GM21576 (cell line): ENCODE measurements around the gene ACKR1.

Experiments
- ATAC-seq: cut with Tn5 transposase; IDR thresholded peaks from one replicate; pipeline ENCODE4 v1.9.1; 2021; ENCODE audit warnings: mild to moderate bottlenecking, moderate library complexity; ENCODE audit not compliant: unreplicated experiment

ACKR1 gene

DNA sequence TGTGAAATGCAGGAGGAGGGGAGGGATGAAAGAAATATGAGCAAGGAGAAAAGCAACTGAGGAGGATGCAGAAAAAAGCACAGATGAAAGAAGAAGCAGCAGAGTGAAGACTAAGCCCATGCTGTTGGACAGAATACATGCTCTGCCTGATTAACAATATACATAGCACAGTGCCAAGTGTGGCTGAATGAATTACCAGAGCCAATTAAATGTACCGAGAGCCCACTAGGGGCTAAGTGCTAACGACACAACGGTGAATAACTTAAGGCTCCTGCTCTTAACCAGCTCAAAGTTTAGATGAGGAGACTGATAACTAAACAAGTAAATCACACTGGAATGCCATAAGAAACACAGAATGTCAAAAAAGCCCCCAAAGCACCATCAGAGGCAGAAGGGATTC, 17.6 kb upstream of the ACKR1 start:
- no peak for ATAC-seq

DNA sequence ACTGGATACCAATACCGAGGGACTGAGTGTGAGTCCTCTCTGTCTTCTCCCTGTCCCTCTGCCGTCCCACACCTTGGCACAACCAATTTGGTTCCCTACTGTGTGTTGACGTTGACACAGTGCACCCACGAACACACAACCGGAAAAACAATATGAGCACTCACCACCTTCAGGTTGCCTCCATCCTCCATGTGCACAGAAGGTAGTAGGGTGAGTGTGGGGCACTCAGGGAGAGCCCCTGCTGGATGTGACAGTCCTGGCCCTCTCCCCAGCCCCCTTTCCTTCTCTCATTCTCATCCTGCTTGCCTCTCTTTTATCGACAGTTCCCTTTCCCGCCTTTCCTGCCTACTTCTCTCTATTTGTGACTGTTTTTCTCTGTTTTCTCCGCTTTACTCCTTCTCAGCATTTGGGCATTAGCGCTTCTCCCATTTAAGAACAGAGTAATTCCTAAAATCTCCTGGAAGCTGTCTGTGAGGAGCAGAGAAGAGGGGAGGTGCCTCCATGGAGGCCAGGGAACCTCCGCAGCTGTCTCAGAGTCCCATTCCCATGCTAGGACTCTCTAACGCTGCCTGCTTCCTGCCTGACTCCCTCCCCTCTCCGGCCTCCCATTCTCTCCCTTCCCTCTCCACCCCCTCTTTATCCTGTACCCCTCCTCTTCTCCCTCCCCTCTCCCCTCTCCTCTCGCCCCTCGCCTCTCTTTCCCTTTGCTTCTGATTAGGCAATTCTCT, 16.9 kb upstream of the ACKR1 start:
- ATAC-seq: no peak

GRCh38 chr1:159188375-159188788, 16.3 kb upstream of the ACKR1 start:
- ATAC-seq: peak; percentile 72

GRCh38 chr1:159190441-159190840, 14.2 kb upstream of the ACKR1 start:
- ATAC-seq: no peak

DNA sequence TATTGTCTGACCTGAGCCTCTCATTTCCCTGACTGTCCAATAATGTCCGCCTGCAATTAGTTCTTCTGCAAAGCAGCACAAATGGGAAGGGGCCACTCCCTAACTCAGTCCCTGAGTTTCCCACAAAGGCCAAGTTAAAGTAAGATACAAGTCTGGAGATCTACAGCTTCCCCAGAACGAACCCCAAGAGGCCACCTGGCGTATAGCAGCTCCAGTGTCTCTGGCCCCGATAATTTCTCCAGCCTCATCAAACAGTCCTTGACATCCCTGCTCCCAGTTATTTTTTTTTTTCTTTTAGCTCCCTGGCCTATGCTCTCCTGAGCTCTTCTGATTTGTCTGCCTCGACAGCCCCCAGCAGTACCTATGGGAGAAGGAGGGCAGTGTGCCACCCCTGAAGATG, 8.1 kb upstream of the ACKR1 start:
- ATAC-seq: no peak

DNA sequence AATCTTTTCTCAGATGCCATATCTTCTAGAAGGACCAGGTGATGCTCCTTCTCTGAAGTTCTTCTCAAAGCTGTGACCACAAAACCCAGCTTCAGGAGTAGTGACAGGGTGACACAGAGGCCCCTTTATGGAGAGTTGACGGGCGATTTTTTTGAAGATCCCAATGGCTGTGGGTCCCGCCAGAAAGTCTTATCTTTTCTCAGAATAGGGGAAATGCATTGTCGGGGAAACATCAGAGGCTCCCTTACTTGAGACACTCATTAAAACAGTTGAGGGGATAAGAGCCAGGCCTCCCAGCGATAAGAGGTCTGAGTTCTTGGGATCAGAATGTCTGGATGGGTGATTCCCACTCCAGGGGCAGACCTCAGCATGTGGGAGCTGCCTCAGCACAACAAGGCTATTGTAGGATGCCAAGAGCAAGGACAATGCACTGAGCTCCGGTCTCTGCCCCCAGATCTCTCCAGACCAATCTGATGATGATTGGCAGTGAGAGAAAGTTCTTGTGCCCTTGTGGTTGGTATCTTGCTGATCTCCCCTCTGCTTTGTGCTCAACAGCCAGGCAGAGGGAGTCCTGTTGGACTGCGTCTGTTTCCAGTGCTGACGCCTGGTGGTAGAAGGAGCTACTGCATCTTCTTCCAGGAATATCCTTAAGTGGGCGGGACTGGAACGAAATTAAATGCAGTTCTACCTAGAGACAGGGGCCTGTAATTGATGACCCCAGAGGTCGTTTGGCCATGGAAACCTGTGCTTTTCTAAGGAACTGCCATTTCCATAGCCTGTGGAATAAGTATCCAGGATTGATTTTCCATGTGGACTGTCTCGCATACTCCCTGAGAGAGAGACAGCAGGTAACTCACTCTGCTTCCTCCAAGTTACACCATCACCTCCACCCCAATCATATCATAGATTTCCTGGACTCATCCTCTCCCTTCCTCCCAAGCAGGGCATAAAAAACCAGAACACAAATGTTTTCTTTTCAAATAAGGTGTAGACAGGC, 6.8 kb upstream of the ACKR1 start:
- peak; percentile 66 for ATAC-seq

DNA sequence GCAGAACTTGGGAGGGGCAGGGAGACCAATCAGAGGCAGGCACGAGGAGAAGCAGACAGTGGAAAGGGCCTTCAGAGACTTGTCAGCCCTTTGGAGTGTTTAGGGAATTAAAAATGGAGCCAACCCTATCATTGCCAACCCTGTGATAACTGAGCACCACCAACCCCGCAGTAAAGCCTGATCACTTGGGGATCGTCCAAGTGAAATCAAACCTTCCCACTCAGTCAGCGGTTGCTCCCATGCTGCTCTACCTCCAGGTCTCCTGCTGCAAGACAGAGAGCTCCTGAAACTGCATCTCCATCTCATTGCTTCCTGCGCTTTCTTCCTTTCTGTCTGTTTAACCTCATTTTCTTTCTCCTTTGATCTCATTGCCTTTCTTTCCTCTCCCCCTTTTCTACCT, 4.8 kb upstream of the ACKR1 start:
- no peak for ATAC-seq

DNA sequence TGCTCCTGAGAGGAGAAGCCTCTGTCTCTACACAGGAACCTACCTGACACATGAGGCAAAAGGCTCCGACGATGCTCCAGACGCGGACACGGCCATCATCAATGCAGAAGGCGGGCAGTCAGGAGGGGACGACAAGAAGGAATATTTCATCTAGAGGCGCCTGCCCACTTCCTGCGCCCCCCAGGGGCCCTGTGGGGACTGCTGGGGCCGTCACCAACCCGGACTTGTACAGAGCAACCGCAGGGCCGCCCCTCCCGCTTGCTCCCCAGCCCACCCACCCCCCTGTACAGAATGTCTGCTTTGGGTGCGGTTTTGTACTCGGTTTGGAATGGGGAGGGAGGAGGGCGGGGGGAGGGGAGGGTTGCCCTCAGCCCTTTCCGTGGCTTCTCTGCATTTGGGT, 3.9 kb upstream of the ACKR1 start:
- no peak for ATAC-seq

DNA sequence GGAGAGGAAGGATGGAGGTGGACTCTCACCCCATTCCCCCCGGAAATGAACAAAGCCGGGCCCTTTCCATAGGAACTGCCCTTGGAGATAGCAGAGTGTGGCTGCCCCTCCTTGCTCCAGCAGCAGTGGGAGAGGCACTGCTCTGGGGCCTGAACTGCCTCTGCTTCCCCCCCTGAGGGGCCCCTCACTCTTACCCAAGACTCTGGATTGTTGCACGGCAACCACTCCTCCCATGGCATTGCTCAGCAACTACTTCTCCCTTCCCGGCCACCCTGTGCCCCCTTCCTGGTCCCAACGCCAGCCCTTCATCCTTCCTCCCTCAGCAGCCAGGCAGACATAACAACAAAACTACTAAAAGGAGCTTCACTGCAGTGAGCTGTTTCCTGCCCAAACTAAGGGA, 3.0 kb upstream of the ACKR1 start:
- ATAC-seq: no peak

DNA sequence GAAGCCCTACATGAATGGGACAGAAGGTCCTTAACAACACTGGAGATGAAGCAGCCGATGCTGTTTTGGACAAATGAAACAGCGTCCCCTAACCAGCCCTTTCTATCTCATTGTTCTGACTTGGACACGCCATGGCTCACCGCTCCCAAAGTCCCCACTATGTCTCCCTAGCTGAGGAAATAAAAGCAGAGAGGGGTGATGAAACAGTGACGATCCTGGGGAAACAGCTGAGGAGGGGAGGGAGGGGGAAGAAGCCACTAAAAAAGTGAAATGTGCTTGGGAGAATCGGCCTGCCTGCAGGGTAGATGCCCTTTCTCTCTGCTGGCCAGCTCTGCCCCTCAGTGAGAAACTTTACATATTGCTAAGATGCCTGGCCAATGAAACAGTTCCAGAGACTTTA, 1.1 kb upstream of the ACKR1 start:
- no peak for ATAC-seq

- no peak for ATAC-seq
Measured at GRCh38 chr1:159205225-159205624, 550 bp downstream of the ACKR1 start.

- ATAC-seq: no peak
Measured at GRCh38 chr1:159206110-159206509, 1.4 kb downstream of the ACKR1 start.

GRCh38 chr1:159207080-159207479, 2.4 kb downstream of the ACKR1 start:
- no peak for ATAC-seq

GRCh38 chr1:159207774-159208173, 3.1 kb downstream of the ACKR1 start:
- no peak for ATAC-seq

DNA sequence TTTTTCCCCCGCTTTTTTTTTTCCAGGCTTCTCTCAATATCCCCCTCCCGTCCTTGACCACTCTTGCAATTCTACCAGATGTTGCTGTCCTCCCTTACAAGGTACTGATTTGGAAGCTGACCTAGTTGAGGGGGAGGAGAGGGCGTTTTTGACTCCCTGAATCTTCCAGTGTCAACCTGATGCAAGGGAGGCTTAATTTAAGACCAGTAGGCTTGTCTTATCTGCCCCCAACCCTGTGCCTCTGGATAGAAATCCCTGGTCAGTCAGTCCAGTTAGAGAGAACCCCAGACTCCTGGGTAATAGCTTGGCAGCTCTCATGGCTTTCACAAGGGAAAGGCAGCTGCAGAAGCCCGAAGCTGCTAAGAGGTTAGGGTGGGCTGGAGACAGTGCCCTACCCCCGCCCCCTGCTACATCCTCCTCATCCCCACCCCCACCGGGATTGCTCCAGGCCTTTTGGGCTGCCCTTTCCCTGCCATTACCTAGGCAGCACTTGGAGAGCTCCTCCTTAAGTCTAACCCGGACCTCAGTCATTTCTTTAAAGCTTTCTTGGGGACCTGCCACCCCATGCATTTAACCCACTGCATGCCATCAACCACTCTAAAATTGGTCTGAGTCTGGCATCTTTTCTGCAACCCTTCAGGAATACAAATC, 3.6 kb downstream of the ACKR1 start:
- ATAC-seq: no peak

DNA sequence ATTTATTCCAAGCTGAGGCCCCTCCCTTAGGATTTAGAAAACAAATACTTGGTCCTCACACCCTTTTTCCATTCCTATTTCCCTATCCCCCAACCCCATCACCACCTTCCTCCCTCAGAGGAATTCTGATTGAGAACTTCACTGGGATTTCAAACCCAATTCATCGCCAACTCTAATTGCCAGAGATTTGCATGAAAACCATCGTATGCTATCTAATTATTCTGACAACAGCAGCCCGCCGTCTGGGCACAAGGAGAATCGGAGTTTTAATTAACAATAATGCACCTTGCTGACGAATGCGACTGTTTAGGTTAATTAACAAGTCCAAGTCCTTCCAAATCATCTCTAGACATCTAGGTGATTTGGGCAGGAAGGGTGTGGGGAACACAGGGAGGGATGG, 4.4 kb downstream of the ACKR1 start:
- no peak for ATAC-seq

GRCh38 chr1:159211331-159212136, 6.9 kb downstream of the ACKR1 start:
- ATAC-seq: no peak

DNA sequence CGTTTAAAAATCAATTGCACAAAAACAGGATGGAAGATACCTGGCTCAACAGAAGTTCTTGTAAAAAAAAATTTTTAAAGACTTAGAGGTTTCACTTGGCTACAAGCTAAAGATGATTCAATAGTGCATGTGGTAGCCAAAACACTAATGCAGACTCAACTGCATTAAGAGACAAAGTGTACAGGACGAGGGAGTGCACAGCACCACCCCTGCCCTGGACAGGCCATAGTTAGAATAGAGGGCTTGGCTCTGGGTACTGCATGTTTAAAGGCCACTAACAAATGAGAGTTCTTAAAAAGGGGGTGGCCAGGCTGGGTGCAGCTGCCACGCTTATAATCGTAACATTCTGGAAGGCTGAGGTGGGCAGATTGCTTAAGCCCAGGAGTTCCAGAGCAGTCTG, 7.9 kb downstream of the ACKR1 start:
- ATAC-seq: no peak

GRCh38 chr1:159214149-159214760, 9.6 kb downstream of the ACKR1 start:
- ATAC-seq: no peak
